Sigmoid colon (tissue), 7 donors: ENCODE measurements around the gene ANTXR1. TPM values are rescaled to one million over a fixed set of nuclear protein-coding genes. Genes with fewer than 3 reads are reported as not detected.

Source experiments
- DNase-seq: peaks from one replicate; pipeline ENCODE4 v3.0.0-alpha.2; 2019
- H3K27ac ChIP-seq, 4 donors: fragments of 200-600 bp; sonication (generic); one replicate each; pipeline ENCODE4 v1.5.1; 2016 to 2019; ENCODE audit warnings: mild to moderate bottlenecking in 1 of 4
- H3K27me3 ChIP-seq, 3 donors: fragments of 200-600 bp; sonication (generic); one replicate each; pipeline ENCODE4 v1.5.1; 2019; ENCODE audit warnings: mild to moderate bottlenecking in 1 of 3
- H3K36me3 ChIP-seq, 4 donors: fragments of 200-600 bp; sonication (generic); one replicate each; pipeline ENCODE4 v1.5.1; 2016 to 2019
- H3K4me1 ChIP-seq, 4 donors: fragments of 200-600 bp; sonication (generic); one replicate each; pipeline ENCODE4 v1.5.1; 2017 to 2019
- H3K4me3 ChIP-seq, 4 donors: fragments of 200-600 bp; sonication (generic); one replicate each; pipeline ENCODE4 v1.5.1; 2017 to 2019; ENCODE audit warnings: mild to moderate bottlenecking in 2 of 4, moderate library complexity in 1 of 4
- H3K9me3 ChIP-seq, 4 donors: fragments of 200-600 bp in 3 of 4; sonication (generic) in 3 of 4; one replicate each; pipeline versions ENCODE4 v1.5.1 to v1.6.1; 2013 to 2019
- EP300 ChIP-seq, 4 donors: sonication (generic); formaldehyde crosslinking; IDR thresholded peaks; one replicate each; pipeline ENCODE4 v1.6.1; 2017; ENCODE audit warnings: antibody characterized with exemption in 4 of 4
- POLR2A ChIP-seq, 2 donors: fragments of 450-650 bp; IDR thresholded peaks; one replicate each; pipeline ENCODE4 v1.6.1; 2016; ENCODE audit warnings: antibody characterized with exemption in 2 of 2, mild to moderate bottlenecking in 2 of 2, moderate library complexity in 2 of 2
- POLR2AphosphoS5 ChIP-seq, 4 donors: sonication (generic); formaldehyde crosslinking; IDR thresholded peaks; one replicate each; pipeline ENCODE4 v1.6.1; 2017; ENCODE audit warnings: antibody characterized with exemption in 4 of 4
- WGBS, 2 donors: extraction: QIAGEN DNeasy Blood & Tissue Kit; methylation state at CpG; one replicate each; pipeline ENCODE4 v1.1.7; 2013; 5-methylcytosine and 5-hydroxymethylcytosine counted together
- intact Hi-C: fragments of 100-400 bp; cut with DNase I; formaldehyde crosslinking; loops from one replicate; pipeline ENCODE4 v1.15.1; 2023
- polyA plus RNA-seq, 3 donors: library from polyadenylated mRNA; stranded (reverse); fragments of 200-250 nt; gene quantifications; one replicate each; pipeline ENCODE4 v1.2.3, GENCODE V29; 2013
- total RNA-seq, 4 donors: library from RNA; depleted of rRNA; stranded (reverse); fragments of >200 nt; gene quantifications; one replicate each; pipeline ENCODE4 v1.1.0, GENCODE V29; 2016
- TF ChIP-seq, protein P1 (sequence below), 4 experiments: fragments of 450-650 bp in 3 of 4; fragments of 200-600 bp in 1 of 4; IDR thresholded peaks; one replicate each; pipeline ENCODE4 v1.5.1; 2016 to 2019; ENCODE audit warnings: antibody characterized with exemption in 4 of 4, mild to moderate bottlenecking in 3 of 4, moderate library complexity in 2 of 4
- donor health status: healthy with polysubstance abuse.
- donor health status: Bipolar disorder and iron deficiency.
- donor health status: healthy.

Gene ANTXR1
- total and polyA plus RNA-seq, 7 donors: 3.0 to 79.8 (median 44.6) TPM

- WGBS, 2 donors: 73 to 92% methylated on average over 4 of the region's 4 CpGs
- Histone ChIP-seq H3K27ac (no peak overlapping the region), H3K4me3 (no peak overlapping the region), H3K27me3 (no peaks in the 10 kb centered on the region), H3K9me3 (no peaks in the 10 kb centered on the region), H3K4me1 (peaks cover 0 to 70% (median 33%) of the 10 kb centered on the region in 4 donors), H3K36me3 (peaks cover 0 to 9% (median 0%) of the 10 kb centered on the region in 4 donors)
- no peak for TF ChIP-seq POLR2A (IDR thresholded peaks at IDR 0.05)
- TF ChIP-seq POLR2AphosphoS5 (IDR thresholded peaks at IDR 0.05): no peak
- TF ChIP-seq EP300 (IDR thresholded peaks at IDR 0.05): no peak
- TF ChIP-seq, protein P1, sequence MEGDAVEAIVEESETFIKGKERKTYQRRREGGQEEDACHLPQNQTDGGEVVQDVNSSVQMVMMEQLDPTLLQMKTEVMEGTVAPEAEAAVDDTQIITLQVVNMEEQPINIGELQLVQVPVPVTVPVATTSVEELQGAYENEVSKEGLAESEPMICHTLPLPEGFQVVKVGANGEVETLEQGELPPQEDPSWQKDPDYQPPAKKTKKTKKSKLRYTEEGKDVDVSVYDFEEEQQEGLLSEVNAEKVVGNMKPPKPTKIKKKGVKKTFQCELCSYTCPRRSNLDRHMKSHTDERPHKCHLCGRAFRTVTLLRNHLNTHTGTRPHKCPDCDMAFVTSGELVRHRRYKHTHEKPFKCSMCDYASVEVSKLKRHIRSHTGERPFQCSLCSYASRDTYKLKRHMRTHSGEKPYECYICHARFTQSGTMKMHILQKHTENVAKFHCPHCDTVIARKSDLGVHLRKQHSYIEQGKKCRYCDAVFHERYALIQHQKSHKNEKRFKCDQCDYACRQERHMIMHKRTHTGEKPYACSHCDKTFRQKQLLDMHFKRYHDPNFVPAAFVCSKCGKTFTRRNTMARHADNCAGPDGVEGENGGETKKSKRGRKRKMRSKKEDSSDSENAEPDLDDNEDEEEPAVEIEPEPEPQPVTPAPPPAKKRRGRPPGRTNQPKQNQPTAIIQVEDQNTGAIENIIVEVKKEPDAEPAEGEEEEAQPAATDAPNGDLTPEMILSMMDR (IDR thresholded peaks at IDR 0.05): no peak
- no peak for DNase-seq
- intact Hi-C loops: no loop called here
These were observed 154.5 kb downstream of the ANTXR1 start for GRCh38 chr2:69167469-69167822.

DNA sequence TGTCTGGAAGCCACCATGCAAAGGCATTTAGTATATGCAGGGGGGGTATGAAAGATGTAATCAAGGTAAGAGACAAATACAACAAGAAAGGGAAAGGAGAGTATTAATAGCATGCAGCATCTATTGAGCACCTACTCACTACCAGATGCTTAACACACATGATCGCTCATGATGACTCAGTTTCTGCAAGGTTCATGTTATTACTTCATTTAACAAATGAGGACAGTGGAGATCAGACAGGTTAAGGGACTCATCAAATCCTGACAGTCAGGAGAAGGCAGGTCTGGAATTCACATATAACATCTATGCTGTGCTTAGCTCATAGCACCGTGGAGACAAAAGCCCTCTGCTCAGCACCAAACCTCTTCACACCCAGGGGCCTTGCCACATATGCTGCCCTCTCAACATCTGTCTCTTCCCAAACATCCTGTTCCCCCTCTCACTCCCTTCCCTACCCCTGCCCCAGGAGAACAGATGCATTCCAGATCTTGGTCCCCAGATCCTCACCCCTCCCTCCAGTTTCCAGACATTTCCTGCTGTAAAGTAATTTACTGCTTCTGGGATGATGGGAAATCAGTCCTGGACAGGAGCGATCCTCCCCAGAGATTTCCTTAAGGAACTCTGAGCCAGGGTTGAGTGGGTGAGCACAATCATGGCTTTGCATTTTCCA is 155.3 kb downstream of the ANTXR1 start:
- Histone ChIP-seq H3K9me3 (no peaks in the 10 kb centered on the region), H3K27me3 (no peaks in the 10 kb centered on the region), H3K27ac (no peak overlapping the region), H3K4me3 (no peak overlapping the region), H3K4me1 (peaks cover 0 to 61% (median 26%) of the 10 kb centered on the region in 4 donors), H3K36me3 (peaks cover 0 to 9% (median 0%) of the 10 kb centered on the region in 4 donors)
- WGBS, 2 donors: 85 to 86% methylated on average over 3 of the region's 3 CpGs
- intact Hi-C loops: no loop called here
- TF ChIP-seq, protein P1 (IDR thresholded peaks at IDR 0.05): no peak
- TF ChIP-seq POLR2AphosphoS5 (IDR thresholded peaks at IDR 0.05): no peak
- no peak for DNase-seq

GRCh38 chr2:69168950-69169654 is 156.1 kb downstream of the ANTXR1 start:
- Histone ChIP-seq H3K9me3 (no peaks in the 10 kb centered on the region), H3K36me3 (peaks cover 0 to 9% (median 0%) of the 10 kb centered on the region in 4 donors), H3K27ac (peak overlapping the region in 1 of 4 donors; percentile 15), H3K27me3 (no peaks in the 10 kb centered on the region), H3K4me1 (peaks cover 0 to 53% (median 17%) of the 10 kb centered on the region in 4 donors), H3K4me3 (no peak overlapping the region)
- no peak for DNase-seq
- TF ChIP-seq EP300 (IDR thresholded peaks at IDR 0.05) (no peak), POLR2AphosphoS5 (IDR thresholded peaks at IDR 0.05) (no peak), POLR2A (IDR thresholded peaks at IDR 0.05) (no peak)
- TF ChIP-seq, protein P1 (IDR thresholded peaks at IDR 0.05): no peak
- 85 to 87% methylated on average over 6 of the region's 6 CpGs for WGBS, 2 donors
- intact Hi-C loops: no loop called here

DNA sequence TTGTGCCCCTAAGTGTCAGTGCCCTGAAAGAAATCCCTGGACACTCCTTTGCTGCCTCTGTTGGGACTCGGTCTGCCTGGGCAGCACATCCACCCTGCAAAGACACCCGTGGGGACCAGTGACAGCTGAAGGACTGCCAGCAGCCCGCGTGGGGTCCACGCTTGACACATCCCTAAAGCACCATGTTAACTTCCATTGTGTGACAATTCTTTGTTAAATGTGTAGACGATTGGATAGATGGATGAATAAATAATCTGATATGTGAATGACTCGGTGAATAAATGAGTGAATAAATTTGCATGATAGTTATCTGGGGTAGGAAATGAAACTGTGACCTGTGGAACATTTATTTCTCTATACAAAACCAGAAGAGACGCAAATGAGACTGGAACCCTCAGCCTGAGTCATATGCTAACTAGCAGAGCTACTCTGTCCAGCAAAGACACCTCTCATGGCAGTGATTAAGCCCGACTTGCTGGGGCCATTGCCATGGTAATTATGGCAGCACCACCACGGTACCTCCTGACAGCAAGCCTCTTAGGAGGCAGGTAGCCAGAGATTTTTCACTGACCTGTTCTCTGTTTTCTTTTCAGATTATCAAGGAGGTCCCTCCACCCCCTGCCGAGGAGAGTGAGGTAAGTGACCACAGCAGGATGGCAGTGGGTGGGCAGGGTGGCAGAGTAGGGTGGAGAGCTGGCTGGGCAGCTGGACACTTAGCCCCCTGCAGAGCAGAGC is 156.8 kb downstream of the ANTXR1 start:
- no peak for TF ChIP-seq POLR2AphosphoS5 (IDR thresholded peaks at IDR 0.05)
- Histone ChIP-seq H3K27ac (peak overlapping the region in 1 of 4 donors; percentile 33), H3K9me3 (no peaks in the 10 kb centered on the region), H3K36me3 (peaks cover 0 to 9% (median 0%) of the 10 kb centered on the region in 4 donors), H3K4me3 (no peak overlapping the region), H3K27me3 (no peaks in the 10 kb centered on the region), H3K4me1 (peaks cover 0 to 46% (median 10%) of the 10 kb centered on the region in 4 donors)
- intact Hi-C loops: loop anchor here (10.0 kb wide), 2 partner anchors 55 to 155 kb away; partner anchors contain the start of gene ANTXR1
- DNase-seq: no peak
- 87% methylated on average over 11 of the region's 11 CpGs for WGBS, 2 donors

DNA sequence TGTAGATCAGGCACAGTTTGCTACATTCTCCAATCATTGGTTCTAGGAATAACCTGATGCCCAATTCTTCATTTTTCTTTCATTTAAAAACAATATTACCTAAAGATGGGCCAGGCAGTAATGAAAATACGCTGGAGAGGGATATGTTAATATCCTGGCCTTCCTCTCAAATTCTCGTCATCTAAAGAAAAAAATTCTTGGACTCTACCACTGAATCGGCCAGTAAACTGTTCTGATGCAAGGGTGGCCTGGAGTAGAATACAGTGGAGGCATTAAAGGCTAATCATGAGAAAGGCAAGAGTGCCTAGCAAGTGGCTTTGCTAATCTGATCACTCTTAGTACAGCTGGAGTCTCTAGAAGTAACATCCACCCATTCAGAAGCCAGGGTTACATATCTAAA is 157.7 kb downstream of the ANTXR1 start:
- peak overlapping the region in 1 of 4 donors; percentile 33 for H3K27ac ChIP-seq
- H3K4me1 ChIP-seq: peaks cover 0 to 43% (median 9%) of the 10 kb centered on the region in 4 donors

More for the DNA sequence above, 157.7 kb downstream of the ANTXR1 start:
- Histone ChIP-seq H3K4me3 (no peak overlapping the region), H3K27me3 (no peaks in the 10 kb centered on the region), H3K36me3 (peaks cover 0 to 9% (median 0%) of the 10 kb centered on the region in 4 donors), H3K9me3 (no peaks in the 10 kb centered on the region)
- no peak for TF ChIP-seq POLR2AphosphoS5 (IDR thresholded peaks at IDR 0.05)
- no peak for TF ChIP-seq POLR2A (IDR thresholded peaks at IDR 0.05)
- TF ChIP-seq, protein P1 (IDR thresholded peaks at IDR 0.05): no peak
- no peak for TF ChIP-seq EP300 (IDR thresholded peaks at IDR 0.05)
- DNase-seq: no peak
- WGBS, 2 donors: 77 to 83% methylated on average over 3 of the region's 3 CpGs
- intact Hi-C loops: loop anchor here (10.0 kb wide), 2 partner anchors 56 to 156 kb away; partner anchors contain the start of gene ANTXR1
